ENCODE data around the gene DDX52. TPM values are rescaled to one million over a fixed set of nuclear protein-coding genes. Genes with fewer than 3 reads are reported as not detected.

Gene DDX52
- total and polyA plus RNA-seq, 2 experiments from 2014 or later = 12.4 to 22.4 TPM

- DNase-seq (ENCODE audit: low read depth in 1 of 2, low spot score in 1 of 2) = peak; percentile 97 to 98
- Histone ChIP-seq H3K4me1 (ENCODE audit: low read depth) (peaks cover 12% of the 10 kb centered on the region), H3K27me3 (no peaks in the 10 kb centered on the region), H3K27ac (peak within 1 kb of the TSS; percentile 92), H3K36me3 (peaks cover 20% of the 10 kb centered on the region), H3K9me3 (ENCODE audit: low read depth) (no peaks in the 10 kb centered on the region), H3K4me3 (peak within 1 kb of the TSS; percentile 78)
- peak; percentile 43 for TF ChIP-seq CTCF (IDR thresholded peaks at IDR 0.05; ENCODE audit: low read depth, low read length)
These were observed 33.8 kb downstream of the DDX52 start, which contains the start of gene SYNRG for GRCh38 chr17:37609170-37610040. SYNRG (minus strand) TSS chr17:37609418; CDS start chr17:37609355, 63 bp downstream.

DNA sequence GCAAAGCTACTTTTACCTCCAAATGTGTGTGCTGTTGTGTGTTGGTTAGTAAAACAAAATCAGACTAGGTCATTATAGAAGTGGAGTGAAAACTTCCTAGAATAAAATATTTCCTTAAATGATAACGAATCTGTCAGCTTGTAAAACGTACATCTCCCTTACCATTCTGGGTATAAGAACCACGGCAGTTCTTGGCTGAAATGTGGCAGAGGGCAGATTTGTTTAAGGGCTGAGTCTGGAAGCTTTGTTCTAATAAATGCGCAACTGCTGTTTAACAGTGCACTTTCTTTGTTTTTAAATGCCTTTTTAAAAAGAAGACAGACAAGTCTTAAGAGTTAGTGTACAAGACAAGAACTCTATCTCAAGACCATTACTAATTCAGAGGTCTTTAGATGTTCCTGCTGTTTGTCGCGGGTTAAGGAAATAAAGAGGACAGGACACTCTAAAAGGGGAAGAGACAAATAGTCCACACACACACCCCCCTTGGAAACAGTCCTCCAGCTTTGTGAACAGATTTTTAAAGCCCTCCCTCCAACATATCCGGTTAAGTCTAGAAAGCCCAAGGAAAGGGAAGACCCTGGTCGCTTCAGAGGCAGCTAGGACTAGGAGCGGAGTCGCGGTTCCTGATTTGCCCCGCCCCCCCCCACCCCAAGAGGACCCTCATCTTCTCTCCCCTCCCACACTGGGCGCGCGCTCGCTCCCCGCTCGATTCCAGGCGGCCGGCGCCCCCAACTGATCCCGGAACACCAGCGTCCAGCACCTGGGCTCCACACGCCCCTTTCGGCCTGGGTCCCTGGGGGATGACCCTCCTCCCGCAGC, 34.7 kb downstream of the DDX52 start:
- H3K4me1 ChIP-seq (ENCODE audit: low read depth) = peaks cover 12% of the 10 kb centered on the region
- peaks cover 14% of the 10 kb centered on the region for H3K36me3 ChIP-seq
- H3K4me3 ChIP-seq = peak overlapping the region; percentile 78
- DNase-seq (ENCODE audit: low read depth in 1 of 2, low spot score in 1 of 2) = peak; percentile 38 to 85
- H3K27me3 ChIP-seq = no peaks in the 10 kb centered on the region
- no peak for TF ChIP-seq CTCF (IDR thresholded peaks at IDR 0.05; ENCODE audit: low read depth, low read length)
- no peaks in the 10 kb centered on the region for H3K9me3 ChIP-seq (ENCODE audit: low read depth)
- peak overlapping the region; percentile 92 for H3K27ac ChIP-seq

GRCh38 chr17:37607637-37608331, 35.5 kb downstream of the DDX52 start:
- Histone ChIP-seq H3K27me3 (no peaks in the 10 kb centered on the region), H3K4me1 (ENCODE audit: low read depth) (peaks cover 12% of the 10 kb centered on the region), H3K27ac (peak overlapping the region; percentile 92), H3K9me3 (ENCODE audit: low read depth) (no peaks in the 10 kb centered on the region), H3K4me3 (peak overlapping the region; percentile 78), H3K36me3 (peaks cover 6% of the 10 kb centered on the region)
- no peak for TF ChIP-seq CTCF (IDR thresholded peaks at IDR 0.05; ENCODE audit: low read depth, low read length)
- DNase-seq (ENCODE audit: low read depth in 1 of 2, low spot score in 1 of 2) = no peak

DNA sequence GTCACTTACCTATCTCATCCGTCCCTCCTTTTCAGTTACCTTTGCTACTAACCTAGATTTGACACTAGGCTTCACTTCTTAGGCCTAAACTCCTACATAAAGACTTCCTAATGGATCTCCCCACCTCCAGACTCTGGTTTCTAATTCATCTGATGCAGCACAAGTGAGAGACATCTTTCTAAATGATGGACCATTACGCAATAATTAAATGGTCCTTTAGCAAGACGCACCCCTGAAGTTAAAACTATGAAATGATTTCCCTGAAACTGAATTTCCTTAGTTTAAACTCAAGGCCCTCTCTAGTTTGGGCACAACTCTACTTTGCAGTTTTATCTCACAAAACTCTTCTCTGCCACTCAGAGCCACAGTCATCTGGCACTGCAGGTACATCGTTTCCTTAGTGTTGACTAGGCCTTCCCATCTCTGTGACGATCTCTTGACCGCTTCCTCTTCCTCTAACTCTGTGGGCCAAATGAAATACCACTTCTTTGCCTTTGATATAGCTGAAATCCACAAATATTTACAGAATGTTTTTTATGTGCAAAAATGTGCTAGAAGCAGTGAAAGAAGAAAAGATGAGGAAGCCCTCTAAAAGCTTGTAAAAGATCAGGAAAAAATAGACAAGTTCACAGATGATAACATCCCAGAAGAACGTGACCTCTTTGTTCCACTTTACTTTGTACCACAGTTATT, 37.3 kb downstream of the DDX52 start:
- Histone ChIP-seq H3K27me3 (no peaks in the 10 kb centered on the region), H3K36me3 (no peaks in the 10 kb centered on the region), H3K4me1 (ENCODE audit: low read depth) (peaks cover 12% of the 10 kb centered on the region), H3K9me3 (ENCODE audit: low read depth) (no peaks in the 10 kb centered on the region), H3K4me3 (no peak overlapping the region), H3K27ac (no peak overlapping the region)
- TF ChIP-seq CTCF (IDR thresholded peaks at IDR 0.05; ENCODE audit: low read depth, low read length) = no peak
- DNase-seq (ENCODE audit: low read depth in 1 of 2, low spot score in 1 of 2) = no peak

GRCh38 chr17:37605081-37605480, 38.2 kb downstream of the DDX52 start:
- H3K4me1 ChIP-seq (ENCODE audit: low read depth) = peaks cover 12% of the 10 kb centered on the region
- H3K4me3 ChIP-seq = no peak overlapping the region
- no peak overlapping the region for H3K27ac ChIP-seq
- peaks cover 3% of the 10 kb centered on the region for H3K36me3 ChIP-seq
- TF ChIP-seq CTCF (IDR thresholded peaks at IDR 0.05; ENCODE audit: low read depth, low read length) = no peak
- no peaks in the 10 kb centered on the region for H3K9me3 ChIP-seq (ENCODE audit: low read depth)
- DNase-seq (ENCODE audit: low read depth in 1 of 2, low spot score in 1 of 2) = no peak
- H3K27me3 ChIP-seq = no peaks in the 10 kb centered on the region
